Measurements from ENCODE around the gene RAB11FIP3. TPM values are rescaled to one million over a fixed set of nuclear protein-coding genes. Genes with fewer than 3 reads are reported as not detected.

RAB11FIP3 gene
- total and polyA plus RNA-seq, 9 donors, result 18.0 to 58.1 (median 38.1) TPM

DNA sequence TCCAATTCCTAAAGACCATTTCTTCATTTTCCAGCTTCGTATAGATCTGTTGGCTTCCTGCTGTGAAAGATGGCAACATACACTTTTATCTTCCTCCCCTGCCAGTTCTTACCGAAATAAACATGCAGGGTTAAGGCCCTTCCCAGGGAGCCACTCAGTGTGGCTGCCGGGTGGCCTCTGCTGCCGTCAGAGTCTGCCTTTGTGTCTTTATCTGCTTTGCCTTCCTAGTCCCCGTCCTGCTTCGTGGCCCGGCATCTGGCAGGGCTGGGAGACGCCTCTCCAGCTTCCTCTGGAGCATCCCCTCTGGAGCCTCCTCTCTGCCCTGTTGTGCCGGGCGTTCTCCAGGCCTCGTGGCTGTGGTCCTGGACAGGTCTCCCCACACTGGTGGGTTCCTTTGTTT is 71.8 kb downstream of the RAB11FIP3 start:
- H3K27me3 ChIP-seq, result no peaks in the 10 kb centered on the region
- no peak for DNase-seq
- intact Hi-C loops (cut with DNase I), result no loop called here
- no peak overlapping the region for H3K27ac ChIP-seq
- H3K36me3 ChIP-seq, result no peaks in the 10 kb centered on the region
- H3K9me3 ChIP-seq, result no peaks in the 10 kb centered on the region
- H3K4me1 ChIP-seq (ENCODE audit: insufficient read depth), result no peaks in the 10 kb centered on the region
- 81 to 84% (median 83%) methylated on average over 11 of the region's 11 CpGs for WGBS, 3 donors
- TF ChIP-seq EP300 (IDR thresholded peaks at IDR 0.05) (no peak), POLR2A (IDR thresholded peaks at IDR 0.05) (no peak)
- TF ChIP-seq, protein P1, sequence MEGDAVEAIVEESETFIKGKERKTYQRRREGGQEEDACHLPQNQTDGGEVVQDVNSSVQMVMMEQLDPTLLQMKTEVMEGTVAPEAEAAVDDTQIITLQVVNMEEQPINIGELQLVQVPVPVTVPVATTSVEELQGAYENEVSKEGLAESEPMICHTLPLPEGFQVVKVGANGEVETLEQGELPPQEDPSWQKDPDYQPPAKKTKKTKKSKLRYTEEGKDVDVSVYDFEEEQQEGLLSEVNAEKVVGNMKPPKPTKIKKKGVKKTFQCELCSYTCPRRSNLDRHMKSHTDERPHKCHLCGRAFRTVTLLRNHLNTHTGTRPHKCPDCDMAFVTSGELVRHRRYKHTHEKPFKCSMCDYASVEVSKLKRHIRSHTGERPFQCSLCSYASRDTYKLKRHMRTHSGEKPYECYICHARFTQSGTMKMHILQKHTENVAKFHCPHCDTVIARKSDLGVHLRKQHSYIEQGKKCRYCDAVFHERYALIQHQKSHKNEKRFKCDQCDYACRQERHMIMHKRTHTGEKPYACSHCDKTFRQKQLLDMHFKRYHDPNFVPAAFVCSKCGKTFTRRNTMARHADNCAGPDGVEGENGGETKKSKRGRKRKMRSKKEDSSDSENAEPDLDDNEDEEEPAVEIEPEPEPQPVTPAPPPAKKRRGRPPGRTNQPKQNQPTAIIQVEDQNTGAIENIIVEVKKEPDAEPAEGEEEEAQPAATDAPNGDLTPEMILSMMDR (IDR thresholded peaks at IDR 0.05), result no peak
- H3K4me3 ChIP-seq, result no peak overlapping the region

DNA sequence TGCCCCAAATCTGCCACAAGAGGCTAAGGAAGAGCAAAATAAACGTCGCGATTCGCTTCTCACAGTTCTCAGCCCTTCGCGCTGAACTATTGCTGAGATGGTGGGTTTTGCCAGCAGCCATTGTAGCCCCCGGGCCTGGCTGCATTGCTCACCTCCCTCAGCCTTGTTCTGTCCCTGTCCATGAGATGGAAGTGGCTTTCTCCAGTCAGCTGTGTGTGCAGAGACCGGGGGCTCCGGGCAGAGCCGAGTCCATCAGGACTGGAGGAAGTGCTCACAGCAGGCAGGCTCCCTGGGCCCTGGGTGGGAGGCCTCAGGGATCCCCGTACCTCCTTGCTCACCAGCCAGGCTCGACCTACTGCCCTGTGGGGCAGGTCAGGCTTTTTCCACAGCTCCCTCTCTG is 74.5 kb downstream of the RAB11FIP3 start:
- TF ChIP-seq EP300 (IDR thresholded peaks at IDR 0.05), result no peak
- TF ChIP-seq POLR2A (IDR thresholded peaks at IDR 0.05), result no peak
- TF ChIP-seq, protein P1 (IDR thresholded peaks at IDR 0.05), result no peak
- Histone ChIP-seq H3K4me3 (no peak overlapping the region), H3K9me3 (no peaks in the 10 kb centered on the region), H3K27me3 (no peaks in the 10 kb centered on the region), H3K4me1 (ENCODE audit: insufficient read depth) (no peaks in the 10 kb centered on the region), H3K27ac (no peak overlapping the region), H3K36me3 (no peaks in the 10 kb centered on the region)
- DNase-seq, result no peak
- 77 to 87% (median 82%) methylated on average over 12 of the region's 12 CpGs for WGBS, 3 donors
- intact Hi-C loops (cut with DNase I), result no loop called here

DNA sequence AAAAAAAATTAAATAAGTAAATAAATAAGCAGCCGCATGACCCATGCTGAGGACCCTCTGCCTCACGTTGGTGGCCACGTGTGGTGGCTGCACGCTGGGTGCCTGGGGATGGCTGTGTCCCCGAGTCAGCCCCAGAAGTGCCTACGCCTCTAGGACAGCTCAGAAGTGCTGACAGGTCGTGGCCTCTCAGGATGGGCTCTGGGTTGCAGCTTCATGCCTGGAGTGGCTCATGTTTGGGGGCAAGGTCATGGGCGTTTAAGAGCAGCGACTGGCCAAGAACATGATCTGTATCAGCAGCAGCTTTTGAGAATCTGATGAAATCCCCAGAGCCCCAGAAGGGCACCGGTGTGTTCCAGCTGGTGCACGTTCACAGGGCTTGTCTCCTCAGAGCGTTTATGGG is 75.3 kb downstream of the RAB11FIP3 start:
- Histone ChIP-seq H3K27me3 (no peaks in the 10 kb centered on the region), H3K4me3 (no peak overlapping the region), H3K9me3 (no peaks in the 10 kb centered on the region), H3K4me1 (ENCODE audit: insufficient read depth) (no peaks in the 10 kb centered on the region), H3K27ac (no peak overlapping the region), H3K36me3 (no peaks in the 10 kb centered on the region)
- 79 to 82% (median 81%) methylated on average over 12 of the region's 12 CpGs for WGBS, 3 donors
- intact Hi-C loops (cut with DNase I), result no loop called here
- DNase-seq, result no peak
- TF ChIP-seq EP300 (IDR thresholded peaks at IDR 0.05), result no peak
- TF ChIP-seq POLR2A (IDR thresholded peaks at IDR 0.05), result no peak
- TF ChIP-seq, protein P1 (IDR thresholded peaks at IDR 0.05), result no peak

DNA sequence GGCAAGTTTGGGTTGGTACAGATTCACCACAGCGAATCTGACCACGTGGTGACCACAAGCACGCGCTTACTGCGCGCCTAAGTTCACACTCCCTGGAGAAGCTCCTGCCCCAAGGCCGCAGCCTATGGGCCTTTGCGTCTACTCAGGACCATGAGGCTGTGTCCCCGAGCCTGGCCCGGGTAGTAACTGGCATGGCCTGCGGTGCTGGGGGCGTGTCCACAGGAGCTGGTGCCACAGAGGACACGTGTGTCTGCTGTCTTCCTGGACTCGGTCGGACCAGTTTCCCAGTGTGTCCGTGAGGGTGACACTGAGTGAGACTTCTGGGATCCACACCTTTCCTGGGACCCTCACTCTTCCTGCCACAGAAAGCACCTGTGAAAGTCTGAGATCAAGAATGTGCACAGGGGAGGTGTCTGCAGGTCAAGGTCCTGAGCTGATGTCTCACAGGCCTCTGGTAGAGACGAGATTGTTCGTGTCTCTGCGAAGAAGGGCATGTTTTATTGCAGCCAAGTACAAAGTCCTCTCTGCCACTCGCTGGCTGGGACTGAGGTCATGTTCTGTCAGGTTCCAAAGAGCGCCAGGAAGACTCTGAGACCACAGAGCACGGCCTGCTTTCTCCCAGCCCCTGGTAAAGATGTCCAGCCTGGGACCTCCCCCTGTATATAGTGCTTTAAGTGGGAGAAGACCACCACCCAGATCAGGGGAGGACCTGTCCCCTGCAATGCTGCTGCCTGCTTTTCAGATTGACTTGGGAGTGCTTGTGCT is 76.9 kb downstream of the RAB11FIP3 start:
- no peak for DNase-seq
- no peak overlapping the region for H3K4me3 ChIP-seq
- intact Hi-C loops (cut with DNase I), result no loop called here
- no peaks in the 10 kb centered on the region for H3K27me3 ChIP-seq
- H3K36me3 ChIP-seq, result no peaks in the 10 kb centered on the region
- 86 to 88% (median 88%) methylated on average over 22 of the region's 22 CpGs for WGBS, 3 donors
- no peak overlapping the region for H3K27ac ChIP-seq
- H3K9me3 ChIP-seq, result no peaks in the 10 kb centered on the region
- H3K4me1 ChIP-seq (ENCODE audit: insufficient read depth), result no peaks in the 10 kb centered on the region
- no peak for TF ChIP-seq POLR2A (IDR thresholded peaks at IDR 0.05)
- TF ChIP-seq, protein P1 (IDR thresholded peaks at IDR 0.05), result no peak
- TF ChIP-seq EP300 (IDR thresholded peaks at IDR 0.05), result no peak

Data from ovary (tissue), 9 donors.